NOMO-1 (cell line): ENCODE results near the gene TEF.

Experiments
- DNase-seq, 2 experiments: peaks; one replicate each; lab custom pipeline; 2025; ENCODE audit not compliant: unreplicated experiment in 2 of 2; lab: John Stamatoyannopoulos, UW

The TEF gene

GRCh38 chr22:41446639-41447434 is 65.1 kb downstream of the TEF start, which contains the start of gene TOB2:
TSS of gene TOB2 (minus strand) at chr22:41446801. CDS start at chr22:41437345, 9,456 bp downstream.
- peak; percentile 85 to 92 for DNase-seq

- DNase-seq = peak; percentile 55 to 58
Observed at GRCh38 chr22:41447435-41448188, 65.9 kb downstream of the TEF start.

GRCh38 chr22:41448189-41448808 is 66.6 kb downstream of the TEF start:
- peak; percentile 98 to 99 for DNase-seq
